KMS-11 (cell line): ENCODE results near the gene CD38.
"Not testable (repeated sequence)": the region's sequence is repeated elsewhere in the genome, so short reads cannot be mapped to it uniquely, and the experiment has no call there.

ENCODE experiments used
- H2AFZ ChIP-seq: fragments of 200-600 bp; sonication (generic); 2 replicates; pipeline ENCODE4 v1.6.1; 2016; ENCODE audit warnings: antibody characterized with exemption, mixed run types, low read depth
- H3K27ac ChIP-seq: fragments of 200-600 bp; sonication (generic); 2 replicates; pipeline ENCODE4 v1.6.1; 2016; ENCODE audit warnings: mild to moderate bottlenecking, mixed run types
- H3K27me3 ChIP-seq: fragments of 200-600 bp; sonication (generic); 2 replicates; pipeline ENCODE4 v1.6.1; 2017; ENCODE audit warnings: mild to moderate bottlenecking, low read depth, mixed run types, moderate library complexity; ENCODE audit not compliant: insufficient read depth
- H3K36me3 ChIP-seq: fragments of 200-600 bp; sonication (generic); 2 replicates; pipeline ENCODE4 v1.6.1; 2017; ENCODE audit warnings: mild to moderate bottlenecking, mixed run types; ENCODE audit not compliant: insufficient read depth
- H3K4me1 ChIP-seq: fragments of 200-600 bp; sonication (generic); 2 replicates; pipeline ENCODE4 v1.6.1; 2016; ENCODE audit warnings: mild to moderate bottlenecking, low read depth, mixed run types; ENCODE audit not compliant: poor library complexity, severe bottlenecking
- H3K4me2 ChIP-seq: fragments of 200-600 bp; sonication (generic); 2 replicates; pipeline ENCODE4 v1.7.0; 2016; ENCODE audit warnings: mild to moderate bottlenecking, mixed run types
- H3K4me3 ChIP-seq: fragments of 200-600 bp; sonication (generic); IDR thresholded peaks from 2 replicates; pipeline ENCODE4 v1.6.1; 2017; ENCODE audit warnings: low read depth, low read length, mixed read lengths; ENCODE audit not compliant: insufficient read depth
- H3K79me2 ChIP-seq: fragments of 200-600 bp; sonication (generic); 2 replicates; pipeline ENCODE4 v1.6.1; 2016; ENCODE audit warnings: low read depth, mixed run types; ENCODE audit not compliant: insufficient read depth
- H3K9ac ChIP-seq: fragments of 200-600 bp; sonication (generic); 2 replicates; pipeline ENCODE4 v1.6.1; 2016; ENCODE audit warnings: mild to moderate bottlenecking, mixed run types
- H4K20me1 ChIP-seq: fragments of 200-600 bp; sonication (generic); 2 replicates; pipeline ENCODE4 v1.6.1; 2016; ENCODE audit warnings: mild to moderate bottlenecking, mixed run types; ENCODE audit not compliant: insufficient read depth
- TF ChIP-seq, protein P1 (sequence below): fragments of 200-600 bp; sonication (generic); conservative IDR thresholded peaks from 2 replicates; pipeline ENCODE4 v1.6.1; 2017; ENCODE audit warnings: low read depth, mild to moderate bottlenecking, antibody characterized with exemption, low read length, moderate library complexity, mixed read lengths

The CD38 gene

DNA sequence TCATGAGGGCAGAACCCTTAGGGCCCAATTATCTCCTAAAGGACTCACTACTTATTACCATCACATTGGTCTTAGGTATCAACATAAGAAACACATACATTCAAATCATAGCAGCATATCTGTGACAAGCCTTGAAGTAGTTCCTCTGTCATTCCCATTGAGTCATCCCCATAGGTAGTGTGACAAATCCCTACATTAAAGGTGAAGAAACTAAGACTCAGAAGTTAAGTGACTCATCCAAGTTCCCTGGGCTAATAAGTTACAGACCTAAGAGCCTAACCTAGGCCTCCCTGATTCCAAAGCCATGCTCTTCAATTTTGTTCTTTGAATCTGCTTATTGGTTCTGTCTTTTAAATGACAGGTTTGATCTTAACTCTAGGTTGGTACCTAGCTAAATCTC is 58.2 kb downstream of the CD38 start:
- TF ChIP-seq, protein P1, sequence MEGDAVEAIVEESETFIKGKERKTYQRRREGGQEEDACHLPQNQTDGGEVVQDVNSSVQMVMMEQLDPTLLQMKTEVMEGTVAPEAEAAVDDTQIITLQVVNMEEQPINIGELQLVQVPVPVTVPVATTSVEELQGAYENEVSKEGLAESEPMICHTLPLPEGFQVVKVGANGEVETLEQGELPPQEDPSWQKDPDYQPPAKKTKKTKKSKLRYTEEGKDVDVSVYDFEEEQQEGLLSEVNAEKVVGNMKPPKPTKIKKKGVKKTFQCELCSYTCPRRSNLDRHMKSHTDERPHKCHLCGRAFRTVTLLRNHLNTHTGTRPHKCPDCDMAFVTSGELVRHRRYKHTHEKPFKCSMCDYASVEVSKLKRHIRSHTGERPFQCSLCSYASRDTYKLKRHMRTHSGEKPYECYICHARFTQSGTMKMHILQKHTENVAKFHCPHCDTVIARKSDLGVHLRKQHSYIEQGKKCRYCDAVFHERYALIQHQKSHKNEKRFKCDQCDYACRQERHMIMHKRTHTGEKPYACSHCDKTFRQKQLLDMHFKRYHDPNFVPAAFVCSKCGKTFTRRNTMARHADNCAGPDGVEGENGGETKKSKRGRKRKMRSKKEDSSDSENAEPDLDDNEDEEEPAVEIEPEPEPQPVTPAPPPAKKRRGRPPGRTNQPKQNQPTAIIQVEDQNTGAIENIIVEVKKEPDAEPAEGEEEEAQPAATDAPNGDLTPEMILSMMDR, result no peak

DNA sequence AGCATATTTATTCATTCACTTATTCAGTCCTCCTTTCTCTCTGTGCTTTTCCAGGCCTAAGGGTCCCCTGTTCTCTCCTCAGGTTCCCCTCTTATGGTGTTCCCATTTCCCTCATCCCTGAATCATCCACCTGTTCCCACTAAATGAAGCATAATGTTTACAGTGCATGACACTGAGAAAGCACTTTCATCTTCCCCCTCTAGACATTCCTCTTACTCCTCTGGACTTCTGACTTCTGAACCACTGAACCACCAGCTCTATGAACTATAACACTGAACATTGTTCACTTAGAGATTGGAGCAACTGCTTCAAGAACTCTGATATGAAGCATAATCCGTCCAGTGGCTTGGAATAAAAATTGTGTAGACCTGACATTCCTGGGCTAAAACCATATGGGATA is 59.5 kb downstream of the CD38 start:
- Histone ChIP-seq H3K4me1 (no peaks in the 10 kb centered on the region), H3K79me2 (no peaks in the 10 kb centered on the region), H3K27me3 (no peaks in the 10 kb centered on the region), H3K9ac (no peak overlapping the region), H4K20me1 (no peaks in the 10 kb centered on the region), H2AFZ (no peak overlapping the region), H3K36me3 (no peaks in the 10 kb centered on the region), H3K4me2 (no peak overlapping the region), H3K4me3 (no peak overlapping the region), H3K27ac (no peak overlapping the region)
- TF ChIP-seq, protein P1, result no peak

More for the DNA sequence above, 58.2 kb downstream of the CD38 start:
- Histone ChIP-seq H3K4me3 (no peak overlapping the region), H4K20me1 (no peaks in the 10 kb centered on the region), H3K36me3 (no peaks in the 10 kb centered on the region), H3K9ac (no peak overlapping the region), H3K27ac (no peak overlapping the region), H3K4me2 (no peak overlapping the region), H3K4me1 (no peaks in the 10 kb centered on the region), H3K79me2 (no peaks in the 10 kb centered on the region), H3K27me3 (no peaks in the 10 kb centered on the region), H2AFZ (no peak overlapping the region)

DNA sequence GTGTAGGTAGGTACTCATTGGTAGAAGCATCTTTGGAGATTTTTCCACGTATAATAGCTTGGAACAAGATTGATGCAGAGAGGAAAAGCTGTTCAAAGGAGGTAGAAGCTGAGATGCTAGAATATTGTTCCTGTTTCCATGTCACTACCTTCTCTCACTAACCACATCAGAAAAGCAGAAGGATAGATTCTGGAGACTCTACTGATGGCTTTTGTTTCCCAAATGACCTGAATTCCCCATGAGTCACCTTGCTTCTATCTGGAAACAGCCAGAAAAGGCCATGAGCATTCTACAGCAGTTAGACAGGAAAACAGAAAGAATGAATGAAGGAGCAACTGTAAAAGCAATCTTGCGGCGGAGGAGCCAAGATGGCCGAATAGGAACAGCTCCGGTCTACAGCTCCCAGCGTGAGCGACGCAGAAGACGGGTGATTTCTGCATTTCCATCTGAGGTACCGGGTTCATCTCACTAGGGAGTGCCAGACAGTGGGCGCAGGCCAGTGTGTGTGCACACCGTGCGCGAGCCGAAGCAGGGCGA is 63.1 kb downstream of the CD38 start:
- not testable (repeated sequence) for H3K4me3 ChIP-seq, H2AFZ ChIP-seq, H3K27ac ChIP-seq, H3K4me1 ChIP-seq, H3K79me2 ChIP-seq, H3K4me2 ChIP-seq, H3K36me3 ChIP-seq, H3K27me3 ChIP-seq, H4K20me1 ChIP-seq, H3K9ac ChIP-seq

DNA sequence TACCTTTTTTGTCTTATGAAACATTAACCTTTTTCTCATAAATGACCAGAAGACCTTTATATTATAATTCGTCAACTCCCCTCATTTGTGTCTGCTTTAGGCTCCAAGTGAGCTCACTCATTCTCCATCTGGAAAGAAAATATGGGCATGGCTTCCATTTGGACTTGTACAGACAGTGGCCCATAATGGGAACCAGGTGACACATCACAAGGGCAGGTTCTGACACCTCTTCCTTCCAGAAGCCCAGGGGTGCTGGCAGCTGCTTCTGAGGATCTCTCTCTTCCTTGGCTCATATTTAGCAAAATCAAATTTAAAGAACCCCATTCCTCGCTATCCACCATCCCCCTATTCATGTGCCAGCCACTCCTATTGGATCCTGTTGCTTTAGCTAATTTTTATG is 69.6 kb downstream of the CD38 start:
- no peak overlapping the region for H2AFZ ChIP-seq
- H3K4me2 ChIP-seq, result no peak overlapping the region
- H3K4me1 ChIP-seq, result peaks cover 5% of the 10 kb centered on the region
- H3K27ac ChIP-seq, result no peak overlapping the region
- no peak overlapping the region for H3K9ac ChIP-seq
- no peaks in the 10 kb centered on the region for H4K20me1 ChIP-seq
- TF ChIP-seq, protein P1, result no peak
- H3K4me3 ChIP-seq, result no peak overlapping the region
- H3K36me3 ChIP-seq, result no peaks in the 10 kb centered on the region
- H3K79me2 ChIP-seq, result no peaks in the 10 kb centered on the region
- no peaks in the 10 kb centered on the region for H3K27me3 ChIP-seq

DNA sequence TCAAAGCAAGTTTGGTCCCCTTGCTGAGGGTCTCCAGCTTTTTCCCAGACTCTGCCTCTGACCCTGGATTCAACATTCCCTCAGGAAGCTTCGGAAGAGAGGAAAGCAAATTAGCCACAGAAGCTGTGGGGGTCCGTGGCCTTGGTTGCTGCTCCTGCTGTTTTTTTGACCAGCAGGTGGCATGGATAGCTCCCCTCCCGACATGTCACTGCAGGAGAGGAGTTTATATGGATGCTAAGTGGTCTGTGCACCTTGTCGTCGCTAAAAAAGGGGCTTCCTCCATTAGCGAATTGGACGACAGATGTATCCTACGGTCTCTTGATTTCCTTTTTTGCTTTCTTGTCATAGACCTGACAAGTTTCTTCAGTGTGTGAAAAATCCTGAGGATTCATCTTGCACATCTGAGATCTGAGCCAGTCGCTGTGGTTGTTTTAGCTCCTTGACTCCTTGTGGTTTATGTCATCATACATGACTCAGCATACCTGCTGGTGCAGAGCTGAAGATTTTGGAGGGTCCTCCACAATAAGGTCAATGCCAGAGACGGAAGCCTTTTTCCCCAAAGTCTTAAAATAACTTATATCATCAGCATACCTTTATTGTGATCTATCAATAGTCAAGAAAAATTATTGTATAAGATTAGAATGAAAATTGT is 70.2 kb downstream of the CD38 start:
- H4K20me1 ChIP-seq, result no peaks in the 10 kb centered on the region
- H3K4me2 ChIP-seq, result no peak overlapping the region
- no peaks in the 10 kb centered on the region for H3K79me2 ChIP-seq
- no peak overlapping the region for H3K4me3 ChIP-seq
- H3K9ac ChIP-seq, result no peak overlapping the region
- no peaks in the 10 kb centered on the region for H3K27me3 ChIP-seq
- H3K36me3 ChIP-seq, result no peaks in the 10 kb centered on the region
- TF ChIP-seq, protein P1, result no peak
- H2AFZ ChIP-seq, result no peak overlapping the region
- no peak overlapping the region for H3K27ac ChIP-seq
- H3K4me1 ChIP-seq, result peaks cover 5% of the 10 kb centered on the region
